Activated T-cell treated with anti-CD3 and anti-CD28 coated beads for 1 hour (primary cell): ENCODE data around the gene HBS1L.

Experiments used
- DNase-seq: peaks from one replicate; pipeline ENCODE4 v3.0.0-alpha.2; 2020; ENCODE audit warnings: low read depth

The HBS1L gene

DNA sequence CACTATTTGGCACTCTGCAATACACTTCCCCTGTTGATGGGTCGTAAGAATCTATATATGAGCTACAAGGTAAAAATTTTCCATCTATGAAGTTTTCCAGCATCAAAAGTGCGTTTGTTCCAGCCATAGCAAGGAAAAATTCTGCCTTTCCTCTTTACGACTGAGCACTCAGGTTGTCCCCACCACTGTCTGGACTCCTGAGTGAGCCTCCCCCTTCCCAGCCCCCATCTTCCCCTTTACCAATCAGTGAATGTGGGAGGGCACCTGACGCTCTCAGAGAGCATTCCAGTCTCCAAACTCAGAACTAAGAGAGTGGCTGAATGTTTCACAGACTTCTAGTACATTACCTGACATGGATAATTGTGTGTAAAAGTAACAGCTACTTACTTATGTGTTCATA, 104.7 kb downstream of the HBS1L start, which contains the start of gene ALDH8A1:
TSS of gene ALDH8A1 (minus strand) at position 175 of the 400 bp plus-strand sequence. CDS start at position 127, 48 bp downstream.
- DNase-seq: no peak

DNA sequence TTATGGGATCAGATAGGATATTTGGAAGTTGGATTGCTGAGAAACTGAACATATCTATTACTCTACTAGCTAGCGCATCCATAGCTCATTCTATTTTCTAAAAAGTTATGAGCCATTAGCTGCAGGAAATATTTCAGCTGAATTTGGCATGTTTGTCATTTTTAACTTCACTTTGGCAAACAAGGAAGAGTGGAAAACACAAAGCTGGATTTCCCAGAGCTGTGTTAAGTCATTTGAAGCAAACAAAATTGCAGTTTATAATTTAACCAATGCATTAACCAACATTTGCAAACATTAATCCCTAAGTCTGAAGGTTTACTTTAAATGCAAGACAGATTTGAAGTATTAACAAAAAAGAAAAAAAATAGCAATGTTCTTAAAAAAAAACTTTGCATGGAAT, 105.9 kb downstream of the HBS1L start:
- DNase-seq: no peak

DNA sequence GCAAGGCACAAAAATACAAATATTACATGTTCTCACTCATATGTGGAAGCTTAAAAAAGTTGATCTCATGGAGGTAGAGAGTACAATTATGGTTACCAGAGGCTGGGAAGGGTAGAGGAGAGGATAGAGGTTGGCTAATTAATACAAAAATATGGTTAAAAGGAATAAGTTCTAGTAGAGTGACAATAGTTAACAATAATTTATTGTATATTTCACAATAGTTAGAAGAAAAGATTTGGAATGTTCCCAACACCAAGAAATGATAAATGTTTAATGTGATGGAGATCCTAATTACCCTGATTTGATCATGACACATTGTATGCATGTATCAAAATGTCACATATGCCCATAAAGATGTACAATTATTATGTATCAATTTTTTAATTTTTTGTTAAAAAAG, 106.5 kb downstream of the HBS1L start:
- no peak for DNase-seq

DNA sequence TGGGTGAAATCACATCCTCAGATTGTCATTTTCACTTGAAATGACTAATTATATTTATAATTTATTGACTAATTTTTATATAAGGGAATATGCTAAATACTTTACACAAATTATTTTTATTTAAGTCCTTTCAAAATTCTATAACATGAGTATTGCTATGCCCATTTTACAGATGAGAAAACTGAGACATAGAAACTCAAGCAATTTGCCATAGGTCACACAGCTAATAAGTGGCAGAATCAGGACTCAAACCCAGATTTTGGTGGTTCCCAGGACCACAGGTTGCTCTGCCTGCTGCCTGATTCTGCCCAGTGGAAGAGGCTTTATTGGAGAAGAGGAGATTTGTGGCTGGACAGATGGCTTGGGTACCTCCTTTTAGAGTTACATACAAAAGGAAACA, 109.6 kb downstream of the HBS1L start:
- DNase-seq: no peak

DNA sequence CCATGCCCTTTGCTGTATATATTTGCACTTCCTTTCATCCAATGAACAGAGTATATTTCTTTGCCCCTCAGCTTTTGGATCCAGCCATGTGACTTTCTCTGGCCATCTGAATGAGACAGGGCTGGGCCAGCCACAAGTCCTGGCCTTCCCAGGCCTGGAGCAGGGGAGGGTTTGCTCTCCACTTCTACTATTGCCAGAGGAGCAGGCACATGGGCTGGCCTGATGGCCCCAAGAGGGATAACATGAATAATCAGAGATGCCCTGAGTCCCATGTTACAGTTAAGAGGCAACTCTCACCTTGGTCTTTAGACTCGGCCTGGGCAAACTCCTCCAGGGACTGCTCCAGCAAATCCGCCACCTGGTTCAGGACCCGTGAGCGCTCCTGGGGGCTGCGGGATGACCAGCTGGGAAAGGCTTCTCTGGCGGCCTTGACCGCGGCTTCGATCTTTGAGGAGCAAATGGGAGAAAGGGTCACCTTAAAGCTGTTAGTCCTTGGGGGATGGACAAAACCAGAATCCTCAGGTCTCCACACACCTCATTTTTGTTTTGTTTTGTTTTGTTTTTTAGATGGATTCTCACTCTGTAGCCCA, 111.0 kb downstream of the HBS1L start:
- no peak for DNase-seq

DNA sequence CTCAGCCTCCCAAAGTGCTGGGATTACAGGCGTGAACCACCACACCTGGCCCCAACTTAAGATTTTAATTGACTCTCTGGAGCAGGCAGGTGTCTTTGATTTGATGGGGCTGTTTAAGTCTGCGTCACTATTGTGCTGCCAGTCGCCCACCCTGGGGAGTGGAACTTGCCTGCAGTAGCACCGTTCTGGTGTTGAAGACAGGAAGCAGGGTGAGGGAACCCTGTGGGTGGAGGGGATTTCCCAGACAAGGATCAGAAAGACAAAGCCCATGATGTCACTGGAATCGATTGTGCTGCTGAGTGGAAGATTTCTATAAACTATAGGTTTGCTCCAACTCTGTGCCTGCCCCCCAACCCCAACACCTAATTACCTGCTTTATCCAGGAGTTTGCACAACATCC, 115.7 kb downstream of the HBS1L start:
- peak; percentile 11 for DNase-seq

DNA sequence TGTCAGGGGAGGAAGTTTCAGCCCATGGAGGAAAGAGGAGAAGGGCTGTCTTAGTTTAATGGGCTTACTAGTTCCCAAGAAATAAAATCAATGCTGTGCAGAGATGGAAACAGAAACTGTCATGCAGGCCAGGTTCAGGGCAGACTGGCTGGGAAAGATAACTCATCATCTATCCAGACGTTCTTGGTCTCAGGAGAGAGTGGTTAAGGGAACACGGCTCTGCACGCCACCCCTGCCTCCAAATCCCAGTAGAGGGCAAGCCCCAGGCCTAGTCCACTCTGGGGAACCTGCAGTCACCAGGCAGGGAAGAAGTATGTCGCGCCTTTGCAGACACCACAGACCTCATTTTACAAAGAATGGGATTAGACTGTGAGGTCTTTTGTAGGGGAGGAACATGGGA, 117.2 kb downstream of the HBS1L start:
- DNase-seq: no peak

DNA sequence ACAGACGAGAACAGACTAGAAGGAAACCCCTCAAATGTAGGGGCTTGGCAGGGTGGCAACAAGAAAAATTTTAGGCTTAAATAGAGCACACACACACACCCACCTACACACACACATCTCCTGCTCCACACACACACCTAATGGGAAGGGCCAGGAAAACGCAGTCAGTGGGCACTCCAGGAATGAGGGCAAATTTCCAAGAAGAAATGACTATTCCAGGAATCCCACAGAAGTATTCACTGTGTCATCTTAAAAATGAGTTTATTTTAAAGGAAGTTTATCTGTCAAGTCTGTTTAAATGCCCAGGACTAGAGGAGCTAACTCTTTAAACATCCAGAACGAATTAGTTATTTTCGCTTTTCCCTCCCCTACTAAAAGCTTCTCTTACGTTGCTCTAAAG, 117.7 kb downstream of the HBS1L start:
- DNase-seq: no peak

DNA sequence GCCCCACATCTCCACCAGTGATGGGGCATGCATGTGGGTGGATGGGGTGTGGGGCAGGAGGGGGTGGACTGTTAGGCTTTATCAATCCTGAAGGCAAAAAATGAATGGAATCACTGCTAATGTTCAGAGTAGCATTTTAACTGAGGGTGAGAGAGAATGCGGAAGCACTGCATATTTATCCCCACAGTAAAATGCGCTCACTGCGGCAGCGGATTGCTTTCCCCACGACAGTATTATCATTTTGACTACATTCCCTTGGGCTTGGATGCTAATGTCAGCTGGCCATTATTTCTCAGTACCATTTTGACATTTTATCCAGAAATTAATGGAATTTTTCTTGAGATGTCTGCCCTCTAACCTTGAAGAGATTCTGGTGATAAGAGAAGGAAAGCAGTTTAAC, 118.1 kb downstream of the HBS1L start:
- no peak for DNase-seq

DNA sequence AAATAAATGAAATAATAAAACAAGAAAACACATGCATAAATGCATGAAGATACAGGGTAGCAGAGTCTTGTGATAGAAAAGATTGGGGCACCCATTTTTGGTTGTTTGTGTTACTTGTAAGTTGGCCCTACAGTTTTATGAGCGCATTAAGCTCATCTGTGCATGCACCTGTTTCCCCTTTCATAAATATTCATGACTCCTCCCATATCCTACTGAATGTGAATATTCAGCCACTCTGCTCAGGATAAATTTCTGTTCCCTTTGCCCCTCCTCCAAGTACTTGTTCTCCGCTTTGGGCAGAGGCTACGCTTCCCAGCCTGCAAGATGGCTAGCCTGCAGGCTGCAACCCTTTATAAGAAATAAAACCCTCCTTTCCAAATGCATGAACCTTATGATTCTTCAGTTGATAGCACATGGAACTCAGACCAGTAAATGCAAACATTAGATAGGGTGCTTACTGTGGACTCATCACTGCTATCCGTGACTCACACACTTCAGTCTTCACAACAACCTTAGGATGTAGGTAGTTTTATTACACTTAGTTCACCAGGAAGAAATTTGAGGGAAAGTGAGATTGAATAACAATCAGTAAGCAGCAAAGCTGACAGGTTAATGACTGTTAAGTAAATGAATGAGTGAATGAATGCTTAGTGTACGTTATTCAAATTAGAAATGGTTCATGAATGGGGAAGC, 119.7 kb downstream of the HBS1L start:
- DNase-seq: no peak

DNA sequence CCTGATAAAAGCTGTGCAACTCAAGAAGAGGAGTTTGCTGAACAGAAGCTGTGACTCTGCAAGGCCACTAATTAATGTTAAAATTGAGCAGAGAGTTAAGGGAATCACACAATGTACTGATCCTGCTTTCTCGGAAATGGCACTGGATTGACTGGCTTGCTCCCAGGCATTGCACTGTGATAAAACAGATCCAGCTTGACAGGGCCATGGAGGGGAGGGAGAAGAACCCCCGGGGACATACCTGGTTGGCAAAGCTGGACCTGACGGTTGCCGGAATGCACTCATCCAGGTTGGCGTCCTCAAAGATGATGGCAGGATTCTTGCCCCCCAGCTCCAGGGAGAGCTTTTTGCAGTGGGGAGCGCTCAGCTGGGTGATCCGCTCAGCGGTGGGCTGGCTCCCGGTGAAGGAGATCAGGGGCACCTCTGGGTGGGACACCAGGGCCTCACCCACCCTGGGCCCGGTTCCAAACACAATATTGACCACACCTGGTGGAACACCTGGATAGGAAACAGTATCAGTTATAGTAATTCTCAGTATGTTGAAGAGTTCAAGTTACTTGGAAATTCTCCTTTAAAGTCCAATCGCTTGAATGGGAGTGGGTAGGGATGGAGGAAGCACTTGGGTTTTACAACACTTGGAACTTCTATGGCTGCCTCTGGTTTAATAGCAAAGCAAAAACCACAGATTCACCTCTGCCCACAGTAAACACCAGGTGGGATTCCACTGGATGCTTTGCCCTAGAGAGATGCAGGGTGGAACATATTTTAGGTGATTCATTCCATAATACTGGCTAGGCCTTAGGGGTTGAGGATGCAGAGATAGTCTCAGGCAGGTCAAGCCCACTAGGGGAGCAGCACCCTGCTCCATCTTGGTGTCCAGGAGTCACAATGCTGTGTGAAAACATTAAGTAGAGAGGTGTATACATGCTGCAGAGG, 121.8 kb downstream of the HBS1L start:
- DNase-seq: no peak

DNA sequence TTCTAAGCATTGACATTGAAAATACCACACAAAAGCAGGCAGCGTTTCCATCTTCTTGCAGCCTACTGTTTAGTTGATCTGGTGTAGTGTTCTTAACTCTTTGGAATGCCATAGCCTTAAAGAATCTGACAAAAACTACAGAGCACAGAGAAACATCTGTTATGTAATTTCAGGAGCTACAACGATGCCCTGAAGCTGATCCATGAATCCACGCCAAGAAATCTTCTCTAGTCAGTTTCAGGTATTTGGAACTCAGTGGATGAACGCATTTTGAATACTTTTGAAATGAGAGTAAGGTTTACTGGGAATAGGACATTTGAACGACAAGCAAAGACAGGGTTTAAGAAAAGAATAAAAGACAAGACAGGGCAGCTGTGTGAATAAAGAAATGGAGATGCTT, 122.5 kb downstream of the HBS1L start:
- no peak for DNase-seq

DNA sequence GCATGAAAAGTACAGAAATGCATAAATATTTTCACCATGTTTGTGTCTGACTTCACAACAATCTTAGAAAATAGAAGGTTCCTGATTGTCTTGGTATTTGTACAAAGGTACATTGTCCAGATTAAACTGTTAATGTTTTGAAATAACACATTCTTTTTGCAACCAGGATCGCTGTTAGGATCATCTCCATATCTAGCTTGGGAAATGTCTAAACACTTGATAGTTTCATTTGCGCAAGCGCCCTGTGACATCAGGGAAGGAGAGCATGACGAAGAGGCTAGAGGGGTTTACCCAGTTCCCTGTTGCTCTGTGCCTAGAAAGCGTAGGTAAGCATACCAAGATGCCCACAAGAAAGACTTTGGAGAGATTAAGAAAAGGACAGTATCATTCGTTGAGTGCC, 124.2 kb downstream of the HBS1L start:
- no peak for DNase-seq

DNA sequence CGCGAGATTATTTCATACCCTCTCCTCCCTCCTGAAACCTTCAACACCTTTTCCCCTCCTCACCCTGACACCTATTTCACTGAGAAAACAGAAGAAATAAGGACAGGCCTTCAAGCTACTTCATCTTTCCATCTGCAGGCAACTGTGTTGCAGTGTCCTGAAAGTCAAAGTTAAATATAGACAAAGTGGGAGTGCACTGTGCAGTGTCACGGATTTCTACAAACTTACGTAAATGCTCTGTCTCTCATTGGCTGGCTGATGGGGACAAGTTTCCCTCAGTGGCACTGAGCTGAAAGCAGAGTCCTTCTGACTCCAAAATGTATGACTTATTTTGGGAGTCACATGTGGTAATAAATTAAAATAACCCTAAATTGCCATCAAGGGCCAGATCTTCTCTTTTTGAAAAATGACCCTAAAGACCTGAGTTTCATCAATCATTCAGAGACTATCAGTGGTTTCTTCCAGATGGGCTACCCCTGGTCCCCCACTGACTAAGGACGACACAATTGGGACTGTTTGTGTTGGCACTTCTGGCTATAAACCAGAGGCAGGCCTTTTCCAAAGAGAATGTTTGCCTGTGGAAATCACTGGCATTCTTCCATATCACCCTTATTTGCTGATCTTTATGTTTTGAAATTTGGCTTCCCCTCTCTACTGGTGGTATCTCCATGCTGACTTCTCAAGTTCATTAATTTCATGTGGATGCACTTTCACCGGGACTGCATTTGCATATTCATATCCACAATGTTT, 126.3 kb downstream of the HBS1L start:
- no peak for DNase-seq

DNA sequence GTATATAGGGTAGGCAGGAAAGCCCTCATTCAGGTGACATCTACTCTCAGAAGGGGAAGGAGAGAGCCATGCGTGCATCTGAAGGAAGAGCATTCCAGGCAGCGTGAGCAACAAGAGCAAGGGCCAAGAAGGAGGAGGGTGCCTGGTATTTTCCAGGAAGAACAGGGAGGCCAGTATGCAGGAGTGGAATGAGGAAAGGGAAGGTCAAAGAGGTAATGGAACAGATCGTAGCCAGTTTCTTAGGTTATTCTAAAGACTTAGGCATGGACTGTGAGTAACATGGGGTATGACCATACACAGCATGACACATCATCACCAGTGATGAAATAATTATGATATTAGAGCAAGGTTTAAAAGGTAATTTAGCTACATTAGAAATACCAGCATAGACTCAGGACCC, 128.8 kb downstream of the HBS1L start:
- DNase-seq: no peak

DNA sequence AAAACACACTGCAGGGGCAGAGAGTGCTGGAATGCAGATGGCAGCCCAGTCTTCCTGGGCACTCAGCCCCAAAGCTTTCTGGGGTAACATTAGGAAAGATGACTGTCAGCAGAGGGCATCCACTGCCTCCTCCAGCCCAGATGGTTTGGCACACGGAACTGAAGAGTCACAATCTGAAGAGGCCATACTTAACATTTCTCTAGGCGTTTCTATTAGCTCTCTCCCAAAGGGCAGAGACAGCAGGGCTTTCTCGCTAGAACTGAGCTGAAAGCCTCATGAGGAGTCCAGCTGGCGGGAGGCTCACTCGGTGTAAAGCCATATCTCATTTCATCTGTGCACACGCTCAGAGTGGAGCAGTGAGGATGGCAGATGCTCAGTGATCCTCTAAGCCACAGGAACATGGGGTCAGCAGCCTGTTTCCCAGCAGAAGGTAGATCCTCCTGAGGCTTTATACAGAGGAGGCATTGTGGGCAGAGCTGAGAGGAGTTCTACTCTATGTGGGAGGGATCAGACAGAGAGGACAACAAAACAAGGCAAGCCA, 132.8 kb downstream of the HBS1L start:
- DNase-seq: no peak

DNA sequence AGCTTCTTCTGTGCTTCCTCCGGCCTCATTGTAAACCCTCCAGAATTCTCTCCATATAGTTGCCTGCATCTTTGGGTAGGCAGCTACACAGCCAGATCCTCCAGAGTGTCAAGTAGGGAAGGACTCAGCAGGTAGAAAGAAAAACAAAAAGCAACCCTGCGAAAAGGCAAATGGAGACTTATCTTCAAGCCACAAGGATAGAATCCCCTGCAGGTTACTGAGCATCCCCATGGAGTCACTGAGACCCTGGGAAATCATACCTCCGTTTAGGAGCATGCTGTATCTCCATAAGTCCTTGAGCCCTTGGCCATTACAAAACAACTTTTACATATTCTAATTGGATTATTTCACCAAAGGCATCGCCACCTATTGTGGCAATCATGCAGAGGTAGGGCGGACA, 133.3 kb downstream of the HBS1L start:
- DNase-seq: no peak

DNA sequence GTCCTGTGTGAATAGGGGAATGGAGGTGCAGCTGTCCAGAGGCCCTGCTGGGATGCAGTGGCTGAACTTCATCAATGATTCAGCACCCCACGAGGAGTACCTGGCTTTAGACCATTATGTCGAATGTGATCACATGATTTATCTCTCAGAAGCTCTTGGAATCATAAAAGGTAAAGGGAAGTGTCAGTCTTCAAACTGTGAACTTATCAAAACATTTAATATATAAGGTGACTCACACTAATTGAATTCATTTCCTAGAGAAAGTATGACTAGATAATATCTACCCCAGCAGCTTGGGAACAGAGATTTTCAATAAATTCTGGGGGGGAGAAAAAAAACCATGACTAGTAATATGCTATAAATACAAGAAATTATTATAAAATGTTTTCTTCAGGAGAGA, 134.2 kb downstream of the HBS1L start:
- no peak for DNase-seq

DNA sequence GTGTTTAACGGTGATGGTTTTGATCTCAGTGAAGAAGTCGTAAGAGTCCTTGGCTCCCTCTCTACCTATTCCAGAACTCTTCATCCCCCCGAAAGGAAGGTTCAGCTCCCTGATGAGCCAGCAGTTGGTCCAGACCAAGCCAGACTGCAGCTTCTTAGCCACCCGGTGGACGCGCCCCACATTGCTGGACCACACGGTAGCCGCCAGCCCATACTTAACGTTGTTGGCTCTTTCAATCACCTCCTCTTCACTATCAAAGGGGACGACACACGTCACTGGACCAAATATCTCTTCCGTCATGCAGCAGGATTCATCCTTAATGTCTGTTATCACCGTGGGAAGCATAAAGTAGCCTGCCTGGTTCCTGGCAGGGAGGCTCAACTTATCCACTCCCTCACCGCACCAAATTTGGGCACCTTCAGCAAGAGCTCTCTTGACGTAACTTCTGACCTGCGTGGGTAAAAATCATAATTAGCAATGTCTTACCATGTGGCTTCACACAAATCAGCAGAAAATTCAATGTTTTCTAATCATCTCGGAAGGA, 136.1 kb downstream of the HBS1L start:
- DNase-seq: no peak

DNA sequence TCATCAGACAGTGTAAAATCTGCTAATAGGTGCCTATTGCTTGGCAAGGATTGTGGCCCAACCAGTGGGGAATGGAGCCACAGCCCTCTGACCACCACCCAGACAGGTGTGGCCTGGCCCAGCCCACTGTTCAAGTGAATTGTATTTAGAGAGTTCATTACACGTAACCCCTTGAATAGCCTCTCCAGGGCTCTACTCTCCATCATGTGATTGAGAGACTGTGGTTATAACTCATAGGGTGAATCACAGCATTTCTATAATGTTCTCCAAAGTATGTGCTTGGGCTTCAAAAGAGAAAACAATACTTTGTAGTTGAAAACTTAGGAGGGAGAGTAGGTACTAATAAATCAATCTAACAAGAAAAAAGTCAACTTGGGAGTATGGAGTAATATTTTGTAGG, 143.1 kb downstream of the HBS1L start:
- DNase-seq: no peak

DNA sequence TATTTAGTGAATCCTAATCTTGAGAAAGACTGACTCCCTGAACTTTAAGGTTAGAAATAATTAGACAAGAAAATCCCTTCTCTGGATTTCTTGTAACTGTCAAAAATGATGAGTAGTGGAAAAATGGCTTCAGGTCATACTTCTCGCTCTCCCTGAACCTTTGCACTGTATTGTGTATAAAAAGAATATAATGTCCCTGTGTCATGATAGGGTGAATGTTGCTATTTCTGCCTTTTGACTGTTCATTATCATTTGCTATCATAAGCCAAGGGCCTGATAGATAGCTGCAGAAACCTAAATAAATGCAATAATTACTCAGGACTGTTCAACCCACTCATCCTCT, 144.1 kb downstream of the HBS1L start:
- DNase-seq: no peak
